NCI-H146 treated with DMSO at 0.1 percent for 48 hours (cell line): ENCODE data around the gene POLR2L.
A peak's percentile ranks its signal among the peaks of the same experiment; 100 is the strongest.

Source experiments
- DNase-seq: peaks from one replicate; lab custom pipeline; 2025; ENCODE audit not compliant: unreplicated experiment; lab: John Stamatoyannopoulos, UW

POLR2L gene

DNA sequence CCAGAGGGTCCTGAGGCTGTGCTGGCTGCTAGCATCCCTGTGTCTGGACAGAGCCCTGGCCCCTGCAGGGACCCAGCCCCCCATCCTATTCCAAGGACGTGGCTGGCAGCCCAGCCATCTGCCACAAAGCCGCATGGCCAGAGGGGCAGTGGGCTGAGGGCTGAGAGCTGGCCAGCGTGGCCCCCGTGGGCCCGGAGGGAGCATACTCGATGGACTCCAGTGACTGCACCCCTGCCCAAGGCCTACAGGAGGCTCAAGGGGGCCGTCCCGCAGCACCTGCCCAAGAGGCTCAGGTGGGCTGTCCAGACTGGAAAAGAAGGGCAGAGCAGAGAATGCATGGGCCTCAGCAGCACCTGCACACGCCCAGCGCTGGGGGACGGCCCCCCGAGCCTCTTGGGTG lies 13.5 kb upstream of the POLR2L start:
- DNase-seq: no peak

DNA sequence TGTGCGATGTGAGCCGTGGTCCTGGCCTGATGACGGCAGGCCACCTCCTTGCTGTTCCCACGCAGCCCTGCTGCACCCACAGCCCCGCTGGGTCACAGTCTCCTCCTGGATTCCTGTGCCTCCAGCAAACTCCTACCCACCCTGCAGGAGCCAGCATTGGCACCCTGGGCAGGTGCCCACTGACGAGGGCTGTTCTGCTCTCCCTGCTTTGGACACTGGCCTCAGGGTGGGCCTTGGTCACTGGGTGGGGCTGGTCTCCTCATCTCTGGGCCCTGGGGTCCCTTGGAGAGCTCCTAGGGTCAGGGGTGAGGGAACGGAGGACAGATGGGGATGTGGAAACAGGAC lies 13.0 kb upstream of the POLR2L start:
- no peak for DNase-seq

DNA sequence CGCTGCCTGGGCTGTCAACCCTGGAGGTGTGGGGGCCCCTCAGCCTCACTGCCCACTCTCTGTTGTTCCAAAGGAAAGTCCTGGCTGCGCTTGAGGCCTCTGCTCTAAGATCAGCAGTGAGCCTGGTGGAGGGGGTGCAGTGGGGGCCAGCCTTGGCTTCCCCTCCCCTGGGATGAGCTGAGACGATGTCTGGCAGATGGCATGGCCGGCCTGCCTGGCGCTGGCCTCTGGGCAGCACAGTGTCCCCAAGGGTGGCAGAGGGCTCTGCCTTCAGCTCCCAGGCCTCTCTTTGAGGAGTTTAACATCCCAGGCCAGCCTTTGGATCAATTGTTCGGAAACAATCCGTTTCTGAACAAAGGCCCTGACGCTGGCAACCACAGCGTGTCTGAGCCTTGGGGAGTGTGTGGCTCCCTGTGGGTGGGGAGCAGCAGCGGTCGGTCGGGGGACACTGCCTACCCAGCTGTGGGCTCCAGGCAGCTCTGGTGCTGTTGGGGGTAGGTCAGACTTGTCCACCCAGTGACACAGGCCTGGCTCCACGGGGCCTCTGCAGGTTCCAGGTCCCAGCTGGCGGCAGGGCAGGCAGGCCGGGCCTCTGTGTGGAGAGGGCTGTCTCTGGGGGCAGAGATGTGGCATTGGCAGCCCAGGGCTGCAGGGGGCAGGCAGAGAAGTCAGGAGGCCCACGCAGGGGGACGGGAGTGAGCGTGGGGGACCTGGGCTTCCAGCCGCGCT lies 12.4 kb upstream of the POLR2L start:
- no peak for DNase-seq

DNA sequence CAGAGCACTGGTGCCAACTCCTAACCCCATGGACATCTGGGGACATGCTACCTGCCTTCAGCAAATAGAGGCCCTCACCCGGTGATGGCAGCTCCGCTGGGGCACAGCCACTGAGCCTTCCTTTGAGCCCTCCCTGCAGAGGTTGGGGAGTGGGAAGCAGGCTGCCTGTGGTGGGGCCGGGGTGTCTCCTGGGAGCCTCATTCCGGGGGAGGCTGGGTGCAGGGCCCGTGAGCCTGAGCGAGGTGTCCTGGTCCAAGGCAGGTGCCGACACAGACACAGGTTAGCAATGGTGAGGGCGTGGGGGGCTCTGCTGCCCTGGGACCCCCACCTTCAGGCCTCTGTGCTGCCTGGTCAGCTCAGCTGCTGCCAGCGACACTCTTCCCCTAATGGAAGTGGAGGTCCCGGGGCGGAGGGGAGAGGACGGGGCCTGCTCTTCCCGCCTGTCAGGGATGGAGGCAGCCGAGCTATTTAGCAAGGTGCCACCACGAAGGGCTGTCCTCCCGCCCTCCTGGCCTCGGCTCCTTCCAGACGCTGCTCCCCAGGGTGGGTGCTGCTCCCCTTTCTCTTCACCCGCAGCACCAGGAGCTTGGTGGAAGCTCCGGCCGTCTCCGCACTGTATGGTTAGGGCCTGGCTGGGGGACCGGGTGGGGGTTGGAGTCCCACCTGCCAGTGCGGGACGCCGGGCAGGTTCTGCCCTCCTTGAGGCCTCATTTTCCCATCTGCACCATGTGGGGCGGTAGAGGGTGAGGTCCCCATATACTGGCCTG lies 11.5 kb upstream of the POLR2L start:
- no peak for DNase-seq

DNA sequence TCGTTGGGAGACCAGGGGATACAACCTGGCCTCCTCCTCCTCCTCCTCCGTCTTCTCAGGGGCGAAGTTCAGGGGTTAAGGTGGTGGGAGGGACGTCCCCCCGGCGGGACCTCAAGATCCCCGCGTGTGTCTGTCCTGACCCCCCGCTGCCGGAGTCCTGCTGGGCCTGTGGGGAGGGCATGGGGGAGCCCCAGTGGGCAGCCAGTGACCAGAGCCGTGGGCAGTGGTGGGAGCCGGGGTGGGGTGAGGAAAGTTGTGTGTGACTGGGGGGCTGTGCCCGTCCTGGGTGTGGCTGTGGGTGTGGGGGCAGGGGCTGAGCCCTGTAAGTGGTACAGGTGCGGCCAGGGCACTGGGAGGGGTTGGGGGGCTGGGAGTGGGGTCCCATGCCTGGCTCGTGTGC lies 10.4 kb upstream of the POLR2L start:
- no peak for DNase-seq

DNA sequence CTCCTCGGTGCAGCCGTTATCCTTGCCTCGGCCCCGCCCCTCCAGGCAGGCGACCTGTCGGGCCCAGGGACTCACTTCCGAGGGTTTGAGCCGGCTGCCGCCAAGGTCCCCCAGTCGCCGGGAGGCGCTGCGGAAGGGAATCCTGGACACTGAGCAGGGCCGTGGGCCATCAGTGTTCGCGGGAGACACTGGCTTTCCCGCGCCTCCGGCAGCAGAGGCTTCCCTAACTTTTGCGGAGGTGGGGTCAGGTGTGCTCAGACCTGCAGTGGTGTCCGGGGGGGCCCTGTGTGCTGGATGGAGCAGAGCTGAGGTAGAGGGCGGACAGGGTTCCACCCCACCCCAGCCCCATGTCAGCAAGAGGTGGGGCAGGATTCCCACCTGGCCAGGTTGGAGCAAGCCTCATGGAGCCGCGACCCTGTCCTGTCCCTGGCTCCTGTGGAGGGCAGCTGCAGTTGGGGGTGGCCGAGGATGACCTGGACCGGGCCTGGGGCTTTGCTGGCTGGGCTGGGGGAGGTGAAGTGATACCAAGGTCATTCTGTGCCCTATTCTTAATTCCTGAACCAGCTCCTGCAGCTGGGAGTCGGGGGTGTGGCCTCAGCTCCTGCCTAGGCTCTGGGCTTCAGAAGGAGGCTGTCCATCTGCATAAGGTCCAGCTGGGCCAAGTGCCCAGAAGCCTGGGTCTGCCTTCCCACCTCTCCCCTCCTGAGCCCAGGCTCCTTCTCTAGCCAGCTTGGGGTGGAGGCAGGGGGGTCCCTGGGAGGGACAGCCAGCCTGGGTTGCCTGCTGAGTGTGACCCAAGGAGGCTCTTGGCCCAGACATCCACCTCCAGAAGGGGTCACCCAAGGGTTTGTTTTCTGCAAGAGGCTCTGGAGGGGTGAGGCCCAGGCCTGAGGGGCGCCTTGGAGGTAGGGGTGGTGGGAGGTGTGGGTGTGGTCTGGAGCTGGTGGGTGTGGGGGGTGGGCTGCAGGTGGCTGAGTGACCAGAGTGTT lies 8.7 kb upstream of the POLR2L start:
- DNase-seq: no peak

DNA sequence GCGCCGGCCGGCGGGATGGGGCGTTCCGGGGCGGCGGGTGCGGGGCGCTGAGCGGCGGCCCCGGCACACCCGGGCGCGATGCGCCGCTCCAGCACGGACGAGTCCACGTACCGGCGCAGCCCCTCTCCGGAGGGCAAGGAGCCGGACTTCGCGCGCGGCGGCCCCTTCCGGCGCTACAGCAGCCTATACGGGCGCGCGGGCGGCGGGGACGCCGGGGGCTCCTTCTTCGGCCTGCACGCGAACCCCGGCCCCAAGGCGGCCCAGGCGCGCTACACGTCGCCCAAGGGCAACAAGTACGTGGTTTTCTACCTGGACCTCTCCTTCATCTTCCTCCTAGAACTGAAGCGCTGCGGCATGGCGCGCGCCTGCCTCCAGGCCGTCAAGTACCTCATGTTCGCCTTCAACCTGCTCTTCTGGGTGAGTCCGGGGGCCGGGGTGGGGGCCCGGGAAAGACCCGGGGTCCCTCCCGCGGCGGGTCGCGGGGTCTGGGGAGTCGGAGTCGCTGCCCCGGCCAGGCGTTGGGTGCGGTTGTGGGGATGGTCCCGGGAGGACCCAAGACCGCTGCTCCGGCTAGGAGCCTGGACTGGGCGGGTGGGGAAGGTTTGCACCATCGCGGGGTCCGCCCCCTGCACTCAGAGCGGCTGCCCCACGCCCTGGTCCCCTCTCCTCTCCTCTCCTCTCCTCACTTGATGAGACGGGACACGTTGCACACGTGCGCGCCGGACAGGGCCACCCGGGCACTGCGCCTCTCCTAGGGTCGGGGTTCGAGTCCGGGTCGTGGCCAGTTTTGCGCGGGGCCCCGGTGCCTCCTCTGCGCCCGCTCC lies 7.8 kb upstream of the POLR2L start:
- DNase-seq: no peak

DNA sequence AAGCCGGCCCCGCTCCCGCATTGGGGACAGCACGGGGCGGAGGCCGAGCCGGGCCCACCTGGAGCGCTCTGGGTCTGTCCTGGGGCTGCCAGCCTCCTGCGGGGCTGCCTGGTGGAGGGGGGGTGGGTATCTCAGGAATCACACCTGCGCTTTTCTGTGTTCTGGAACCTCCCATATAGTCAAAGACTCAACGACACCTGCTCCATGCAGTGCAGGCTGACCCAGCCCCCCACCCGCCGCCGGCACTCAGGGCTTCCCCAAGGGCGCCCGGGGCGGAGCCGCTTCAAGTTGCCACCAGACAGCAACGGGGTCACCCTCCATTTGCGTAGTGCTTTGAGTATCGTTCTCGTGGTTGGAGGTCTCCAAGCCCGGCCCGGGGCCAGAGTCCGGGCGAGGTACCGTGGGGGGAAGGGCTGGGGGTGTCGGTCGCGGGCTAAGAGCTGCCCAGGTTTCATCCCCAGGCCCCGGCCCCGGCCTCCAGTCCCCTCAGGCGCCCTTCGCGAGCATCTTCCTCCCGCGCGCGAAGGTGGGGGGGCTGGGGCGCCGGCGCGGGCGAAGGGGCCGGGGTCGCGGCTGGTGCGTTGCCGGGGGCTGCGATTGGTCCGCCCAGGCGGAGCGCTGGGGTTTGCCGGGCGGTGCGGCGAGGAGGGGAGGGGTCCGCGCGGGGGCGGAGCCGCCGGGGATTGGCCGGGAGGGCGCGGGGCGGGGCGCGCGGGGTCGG lies 6.9 kb upstream of the POLR2L start:
- peak; percentile 35 for DNase-seq

DNA sequence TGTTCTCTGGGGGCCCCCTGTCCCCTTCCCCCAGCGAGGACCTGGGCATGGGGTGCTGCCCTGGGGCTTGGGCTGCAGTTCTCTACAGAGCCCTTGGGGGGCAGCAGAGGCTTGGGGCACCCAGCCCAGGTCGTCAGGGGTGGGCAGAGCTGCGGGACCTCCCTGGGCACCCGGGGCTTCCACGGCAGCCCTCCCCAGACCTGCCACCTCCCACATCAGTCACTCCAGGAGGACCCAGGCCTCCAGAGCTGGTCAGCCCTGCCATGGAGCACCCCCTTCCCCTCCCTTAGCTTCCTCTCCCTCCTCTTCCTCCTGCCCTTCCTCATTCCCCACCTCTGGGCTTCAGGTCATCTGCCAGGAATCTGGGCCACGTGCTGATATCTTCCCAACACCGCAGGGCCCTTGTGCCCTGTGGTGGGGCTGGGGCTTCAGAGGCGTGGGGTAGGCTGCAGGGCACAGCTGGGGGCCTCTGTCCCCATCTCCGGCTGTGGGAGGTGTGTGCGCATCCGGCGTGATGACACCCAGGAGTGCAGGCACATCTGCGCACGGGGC lies 6.1 kb upstream of the POLR2L start:
- DNase-seq: no peak

DNA sequence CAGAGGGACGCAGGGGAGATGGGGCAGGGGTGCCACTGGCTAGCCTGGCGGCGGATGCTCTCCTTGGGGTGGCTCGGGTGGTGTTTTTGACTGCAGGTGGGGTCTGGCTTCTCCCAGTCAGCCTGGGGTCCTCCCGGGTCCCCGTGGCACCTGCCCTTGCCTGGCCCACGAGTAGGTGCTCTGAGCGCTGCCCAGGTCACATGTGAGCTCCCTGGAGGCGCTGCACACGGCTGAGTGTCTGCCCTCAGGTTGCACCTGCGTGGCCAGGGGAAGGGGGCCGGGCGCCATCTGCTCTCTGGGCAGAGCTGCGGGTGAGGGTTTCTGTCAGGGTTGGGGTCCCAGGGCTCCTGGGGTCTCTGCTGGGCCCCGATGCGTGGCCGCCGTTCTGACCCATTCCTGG lies 5.5 kb upstream of the POLR2L start:
- no peak for DNase-seq

DNA sequence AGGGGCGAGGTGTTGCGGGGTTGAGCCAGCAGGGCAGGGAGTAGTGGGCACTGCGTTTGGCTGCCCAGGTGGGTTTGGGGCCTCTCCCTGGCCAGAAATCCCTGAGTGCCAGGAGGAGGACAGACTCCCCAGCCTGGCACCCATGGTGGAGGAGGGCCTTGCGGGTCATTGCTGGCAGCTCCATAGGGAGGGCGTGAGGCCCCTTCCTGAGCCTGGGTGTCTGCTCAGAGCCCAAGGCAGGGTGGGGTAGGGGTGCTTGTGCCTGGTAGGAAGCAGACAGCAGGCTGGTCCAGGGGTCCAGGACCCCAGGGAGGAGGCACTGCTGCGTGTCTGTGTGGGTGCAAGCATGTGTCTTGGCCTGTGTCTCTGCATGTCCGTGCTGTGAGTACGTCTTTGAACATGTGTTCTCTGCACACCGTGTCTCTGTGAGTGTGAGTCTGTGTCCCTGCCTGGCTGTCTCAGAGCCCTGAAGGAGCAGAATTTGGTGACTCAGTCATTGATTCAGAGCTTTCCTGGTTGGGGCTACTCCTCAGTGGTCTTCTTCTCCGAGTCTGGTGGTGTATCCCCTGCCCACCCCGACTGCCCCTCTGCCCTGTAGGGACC lies 4.3 kb upstream of the POLR2L start:
- DNase-seq: no peak

DNA sequence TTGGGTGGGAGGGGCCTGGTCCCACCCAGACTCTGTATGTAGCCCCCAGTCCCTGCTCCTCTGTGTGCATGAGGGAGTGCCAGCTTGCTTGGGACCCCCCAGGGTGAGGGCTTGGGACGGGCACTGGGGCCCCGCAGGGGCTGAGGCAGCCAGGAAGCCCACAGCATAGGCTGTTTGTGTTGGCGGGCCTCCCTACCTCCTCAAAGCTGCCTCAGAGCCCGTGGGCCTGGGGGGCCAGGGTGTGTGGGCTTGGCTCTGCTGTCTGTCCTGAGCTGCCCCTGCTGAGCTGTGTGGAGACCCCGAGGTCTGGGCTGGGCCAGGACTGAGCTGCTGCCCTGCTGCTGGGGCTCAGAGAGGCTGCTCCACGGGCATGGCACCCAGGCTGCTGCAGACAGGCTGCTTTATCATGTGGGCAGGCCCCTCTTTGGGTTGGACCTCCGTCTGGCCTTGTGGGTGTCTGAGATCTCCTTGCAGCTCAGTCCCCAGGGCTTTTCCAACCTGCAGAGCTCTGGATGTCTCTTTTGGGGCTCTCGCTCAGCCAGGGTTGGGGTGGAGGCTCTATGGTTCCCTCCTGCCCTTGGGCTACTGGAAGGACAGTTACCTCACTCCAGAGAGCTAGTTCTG lies 3.7 kb upstream of the POLR2L start:
- no peak for DNase-seq

DNA sequence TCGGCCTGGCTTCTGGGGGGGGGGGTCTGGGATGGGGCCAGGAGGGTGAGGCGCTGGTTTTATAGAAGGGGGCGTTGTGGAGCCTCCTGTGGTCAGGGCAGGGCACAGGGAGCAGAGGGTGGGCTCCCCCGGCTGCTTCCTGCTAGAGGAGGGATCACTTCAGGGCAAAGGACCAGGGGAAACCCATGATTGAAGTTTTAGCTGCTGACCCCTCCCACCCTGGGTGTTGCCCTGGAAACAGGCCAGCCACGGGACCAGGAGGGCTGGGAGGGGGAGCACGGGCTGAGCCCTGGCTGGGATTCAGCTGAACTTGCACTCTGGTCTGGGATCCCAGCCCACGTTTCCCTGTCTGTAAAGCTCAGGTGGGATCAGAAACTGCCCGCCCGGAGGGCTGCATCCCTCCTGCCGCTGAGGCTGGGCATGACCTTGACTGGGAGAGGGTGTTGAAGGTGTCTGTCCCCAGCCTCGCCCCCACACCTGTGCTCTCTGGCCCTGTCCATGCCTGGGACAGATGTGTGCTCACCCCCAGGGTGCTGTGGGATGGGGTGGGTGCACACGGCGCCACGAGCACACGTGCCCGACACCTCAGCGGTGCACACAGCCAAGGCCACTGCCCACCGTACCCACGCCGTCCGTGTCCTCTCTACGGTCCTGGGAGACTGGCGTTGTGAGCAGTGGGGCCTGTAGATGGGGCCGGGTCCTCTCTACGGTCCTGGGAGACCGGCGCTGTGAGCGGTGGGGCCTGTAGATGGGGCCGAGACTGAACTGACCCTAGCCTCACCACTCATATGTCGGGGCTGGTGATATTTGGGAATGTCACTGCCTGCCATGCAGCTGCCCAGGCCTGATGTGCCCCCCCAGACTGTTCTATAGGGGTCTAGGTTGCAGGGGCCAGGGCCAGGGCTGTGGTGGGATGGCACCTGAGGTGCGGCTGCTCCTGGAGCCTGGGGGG lies 2.6 kb upstream of the POLR2L start:
- DNase-seq: no peak

DNA sequence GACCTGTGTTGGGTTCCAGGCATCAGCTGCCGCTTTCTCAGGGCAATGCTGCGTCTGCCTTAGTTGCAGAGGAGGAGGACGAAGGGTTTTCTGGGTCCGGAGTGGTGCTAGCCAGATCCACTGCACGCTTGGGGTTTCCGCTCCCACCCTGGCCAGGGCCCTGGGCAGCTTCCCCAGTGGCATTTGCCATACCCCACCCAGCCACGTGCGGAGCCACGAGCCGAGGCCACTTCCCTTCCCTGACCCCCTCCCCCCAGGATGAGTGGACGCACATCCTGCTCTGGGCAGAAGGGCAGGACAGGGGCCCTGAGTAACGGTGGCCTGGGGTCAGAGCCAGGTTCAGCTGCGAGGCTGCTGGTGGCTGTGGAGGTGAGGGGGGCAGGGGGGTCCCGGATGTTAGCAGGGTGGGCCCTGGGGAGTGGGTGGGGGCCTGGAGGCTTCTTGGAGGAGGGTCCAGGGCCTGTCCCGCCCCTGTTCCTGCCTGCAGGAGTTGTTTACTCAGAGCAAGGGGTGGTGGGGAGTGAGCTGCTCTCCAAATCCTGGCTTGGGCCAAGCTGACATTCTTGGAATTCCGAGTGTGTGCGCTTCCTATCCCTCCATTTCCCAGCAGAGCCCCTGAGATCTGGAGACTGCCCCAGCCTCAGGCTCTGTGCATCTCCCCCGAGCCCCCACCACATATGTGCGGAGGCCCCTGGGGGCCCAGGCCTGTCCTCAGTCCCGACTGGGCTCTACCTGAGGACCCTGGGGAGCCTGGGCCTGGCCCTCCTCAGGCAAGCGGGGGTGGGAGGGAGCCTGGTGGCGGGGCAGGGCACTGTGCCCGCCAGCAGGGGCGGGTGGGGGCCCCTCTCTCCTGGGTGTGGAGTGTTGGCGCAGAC lies 1.7 kb upstream of the POLR2L start:
- no peak for DNase-seq

DNA sequence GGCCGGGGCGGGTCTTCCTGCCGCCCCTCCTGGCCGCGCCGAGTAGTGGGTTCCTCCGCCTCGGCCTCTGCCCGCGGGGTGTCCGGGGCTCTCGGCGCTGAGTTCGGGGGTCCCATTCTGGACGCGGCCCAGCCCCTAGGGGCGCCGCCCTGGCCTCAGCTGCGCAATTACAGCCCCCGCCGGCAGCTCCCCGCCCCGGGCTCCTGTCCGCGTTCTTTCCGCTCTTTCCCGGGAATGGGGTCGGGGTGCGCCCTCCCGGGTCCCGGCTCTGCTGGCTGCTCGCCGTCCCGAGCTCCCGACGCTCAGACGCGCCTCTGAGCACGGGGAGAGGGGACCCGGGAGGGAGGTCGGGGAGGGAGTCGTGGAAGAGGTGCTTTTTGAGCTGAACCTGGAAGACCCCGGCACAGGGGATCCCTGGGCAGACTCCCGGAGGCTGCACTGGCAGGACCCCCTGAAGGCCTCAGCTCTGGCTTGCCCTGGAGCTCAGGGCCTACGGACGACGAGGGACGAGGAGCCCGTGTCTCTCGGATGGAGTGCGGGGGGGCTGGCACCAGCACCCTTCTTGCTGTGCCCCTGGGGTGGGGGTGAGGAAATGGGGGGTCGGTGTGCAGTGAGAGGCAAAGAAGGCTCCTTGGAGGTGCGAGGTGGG lies 881 bp upstream of the POLR2L start:
- no peak for DNase-seq

DNA sequence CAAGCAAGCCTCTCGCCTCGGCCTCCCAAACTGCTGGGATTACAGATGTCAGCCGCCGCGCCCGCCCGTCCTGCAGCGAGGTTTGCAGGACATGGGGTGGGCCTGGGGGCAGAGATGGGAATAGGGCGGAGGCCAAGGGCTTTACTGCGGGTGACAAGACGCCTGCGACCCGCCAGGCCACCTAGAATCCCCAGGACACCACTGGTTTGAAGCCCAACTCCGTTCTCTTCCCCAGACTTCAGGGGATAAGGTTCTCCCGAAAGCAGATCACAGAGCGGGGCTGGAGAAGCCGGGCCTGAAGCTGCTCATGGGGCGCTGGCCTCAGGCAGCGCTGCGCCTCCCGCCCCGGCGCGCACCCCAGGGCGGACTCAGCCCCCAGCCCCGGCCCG lies 354 bp downstream of the POLR2L start:
- DNase-seq: no peak
